H1 (cell line): ENCODE data around the gene RAB11A. TPM values are rescaled to one million over a fixed set of nuclear protein-coding genes. Genes with fewer than 3 reads are reported as not detected.

Experiments used
- CTCF ChIA-PET: fragments of 300-600 bp; sonication (Branson Sonifier 250); formaldehyde crosslinking; loops from one replicate; lab custom pipeline; 2021; ENCODE audit not compliant: partially characterized antibody; lab: Charles Lee
- POLR2A ChIA-PET: fragments of 300-600 bp; sonication (Branson Sonifier 250); formaldehyde crosslinking; loops from one replicate; lab custom pipeline; 2021; ENCODE audit warnings: inconsistent platforms; ENCODE audit not compliant: partially characterized antibody; lab: Charles Lee
- DNase-seq, 2 experiments: peaks; one replicate each; pipeline versions ENCODE4 v3.0.0 to v3.0.0-alpha.2; 2010 to 2022; ENCODE audit warnings: low spot score in 2 of 2, low read depth in 1 of 2, mixed read lengths in 1 of 2
- FAIRE-seq: peaks from 2 replicates; lab custom pipeline; 2011; peaks lifted over from hg19 to GRCh38; lab: Jason Lieb, UNC
- H2AFZ ChIP-seq: 2 replicates; pipeline ENCODE4 v1.8.1; 2012; ENCODE audit warnings: low read length, inconsistent platforms
- H2AK5ac ChIP-seq: 2 replicates; pipeline ENCODE4 v1.6.1; 2013; ENCODE audit warnings: low read depth, low read length
- H2BK120ac ChIP-seq: replicated peaks from 2 replicates; pipeline ENCODE3; 2013; ENCODE audit warnings: low read depth, low read length, inconsistent platforms
- H2BK12ac ChIP-seq: 2 replicates; pipeline ENCODE4 v1.6.1; 2013; ENCODE audit warnings: low read depth, low read length
- H2BK15ac ChIP-seq: 2 replicates; pipeline ENCODE4 v1.6.1; 2013; ENCODE audit warnings: low read length
- H2BK20ac ChIP-seq: 2 replicates; pipeline ENCODE4 v1.6.1; 2013; ENCODE audit warnings: low read length
- H2BK5ac ChIP-seq: 2 replicates; pipeline ENCODE4 v1.6.1; 2013; ENCODE audit warnings: low read depth, low read length
- H3K14ac ChIP-seq: 2 replicates; pipeline ENCODE4 v1.6.1; 2013; ENCODE audit warnings: inconsistent platforms; ENCODE audit not compliant: insufficient read length
- H3K18ac ChIP-seq: 2 replicates; pipeline ENCODE4 v1.6.1; 2013; ENCODE audit warnings: low read length; ENCODE audit errors: extremely low read depth
- H3K23ac ChIP-seq: 2 replicates; pipeline ENCODE4 v1.6.1; 2013; ENCODE audit warnings: inconsistent platforms; ENCODE audit not compliant: insufficient read length
- H3K23me2 ChIP-seq: 2 replicates; pipeline ENCODE4 v1.6.1; 2013; ENCODE audit warnings: low read depth, low read length
- H3K27ac ChIP-seq: 2 replicates; pipeline ENCODE4 v1.6.1; 2011; ENCODE audit warnings: low read depth, low read length, inconsistent platforms
- H3K27me3 ChIP-seq, 4 experiments: replicated peaks in 1 of 4; 1 replicate in 1 of 4; 2 replicates in 3 of 4; pipeline versions ENCODE4 v1.6.1 to v1.8.1; 2011 to 2013; ENCODE audit warnings: low read length in 3 of 4, mild to moderate bottlenecking in 3 of 4, inconsistent platforms in 2 of 4, mixed read lengths in 2 of 4, moderate library complexity in 1 of 4; ENCODE audit not compliant: control insufficient read depth in 3 of 4, insufficient read depth in 3 of 4; ENCODE audit errors: extremely low read depth in 1 of 4
- H3K36me3 ChIP-seq, 4 experiments: 2 replicates each; pipeline versions ENCODE4 v1.6.1 to v1.8.1; 2011 to 2013; ENCODE audit warnings: mild to moderate bottlenecking in 4 of 4, low read length in 3 of 4, moderate library complexity in 2 of 4, control low read depth in 1 of 4, inconsistent platforms in 1 of 4; ENCODE audit not compliant: insufficient read depth in 4 of 4, control insufficient read depth in 2 of 4
- H3K4ac ChIP-seq: replicated peaks from 2 replicates; pipeline ENCODE3; 2013; ENCODE audit warnings: low read length, low read depth, mixed read lengths, inconsistent platforms; ENCODE audit not compliant: insufficient read length
- H3K4me1 ChIP-seq, 4 experiments: replicated peaks in 1 of 4; 1 replicate in 1 of 4; 2 replicates in 3 of 4; pipeline versions ENCODE4 v1.6.1 to v1.8.1; 2011 to 2013; ENCODE audit warnings: low read length in 3 of 4, inconsistent platforms in 2 of 4, mixed read lengths in 1 of 4; ENCODE audit not compliant: insufficient read depth in 4 of 4, control insufficient read depth in 3 of 4
- H3K4me2 ChIP-seq, 2 experiments: 2 replicates each; pipeline versions ENCODE4 v1.6.1 to v1.8.1; 2011 to 2013; ENCODE audit warnings: low read depth in 2 of 2, low read length in 2 of 2, control low read depth in 1 of 2, inconsistent platforms in 1 of 2, mild to moderate bottlenecking in 1 of 2; ENCODE audit not compliant: insufficient read depth in 1 of 2
- H3K4me3 ChIP-seq, 4 experiments: fragments of 200-600, 300-600 bp in 1 of 4; sonication (generic), shearing (Covaris generic), sonication (Bioruptor Twin) in 1 of 4; 2 replicates each; pipeline versions ENCODE4 v1.5.1 to v1.8.1; 2011 to 2016; ENCODE audit warnings: low read length in 4 of 4, low read depth in 3 of 4, control low read depth in 2 of 4, inconsistent platforms in 2 of 4, mild to moderate bottlenecking in 2 of 4, mixed read lengths in 1 of 4, moderate library complexity in 1 of 4; ENCODE audit not compliant: insufficient read depth in 2 of 4; ENCODE audit errors: extremely low read depth in 1 of 4
- H3K56ac ChIP-seq: replicated peaks from 2 replicates; pipeline ENCODE3; 2013; ENCODE audit warnings: low read depth, mild to moderate bottlenecking, mixed read lengths, low read length, inconsistent platforms; ENCODE audit not compliant: insufficient read length
- H3K79me1 ChIP-seq: 2 replicates; pipeline ENCODE4 v1.6.1; 2013; ENCODE audit warnings: low read depth, low read length, control low read depth
- H3K79me2 ChIP-seq, 2 experiments: 2 replicates each; pipeline versions ENCODE4 v1.6.1 to v1.8.1; 2012 to 2013; ENCODE audit warnings: low read length in 2 of 2, mild to moderate bottlenecking in 2 of 2, inconsistent platforms in 1 of 2; ENCODE audit not compliant: insufficient read depth in 2 of 2, control insufficient read depth in 1 of 2
- H3K9ac ChIP-seq, 4 experiments: replicated peaks in 1 of 4; 1 replicate in 1 of 4; 2 replicates in 3 of 4; pipeline versions ENCODE4 v1.6.1 to v1.8.1; 2011 to 2013; ENCODE audit warnings: low read depth in 3 of 4, low read length in 3 of 4, control low read depth in 2 of 4, mild to moderate bottlenecking in 2 of 4, moderate library complexity in 2 of 4, inconsistent platforms in 1 of 4; ENCODE audit errors: extremely low read depth in 1 of 4
- H3K9me3 ChIP-seq, 2 experiments: 2 replicates each; pipeline versions ENCODE4 v1.6.1 to v1.8.1; 2012 to 2013; ENCODE audit warnings: mild to moderate bottlenecking in 2 of 2, moderate library complexity in 2 of 2, control low read depth in 1 of 2, inconsistent platforms in 1 of 2, low read depth in 1 of 2, low read length in 1 of 2, mixed read lengths in 1 of 2; ENCODE audit not compliant: insufficient read depth in 2 of 2
- H4K20me1 ChIP-seq, 2 experiments: replicated peaks in 1 of 2; 2 replicates each; pipeline versions ENCODE3 to v1.8.1; 2011 to 2013; ENCODE audit warnings: inconsistent platforms in 2 of 2, low read length in 2 of 2, mild to moderate bottlenecking in 1 of 2; ENCODE audit not compliant: insufficient read depth in 2 of 2, control insufficient read depth in 1 of 2
- H4K5ac ChIP-seq: 2 replicates; pipeline ENCODE4 v1.6.1; 2013; ENCODE audit warnings: low read length, low read depth, mixed read lengths, inconsistent platforms; ENCODE audit not compliant: insufficient read length
- H4K8ac ChIP-seq: 2 replicates; pipeline ENCODE4 v1.8.0; 2013; ENCODE audit warnings: mild to moderate bottlenecking, moderate library complexity, low read length, inconsistent platforms; ENCODE audit not compliant: insufficient read depth; ENCODE audit errors: extremely low read depth
- H4K91ac ChIP-seq: replicated peaks from 2 replicates; pipeline ENCODE3; 2013; ENCODE audit warnings: low read length, mixed read lengths, inconsistent platforms; ENCODE audit not compliant: insufficient read length
- BACH1 ChIP-seq: IDR thresholded peaks from 2 replicates; pipeline ENCODE4 v1.6.1; 2012; ENCODE audit warnings: low read length, improper control_type of control experiment
- BCL11A ChIP-seq, 2 experiments: IDR thresholded peaks; one replicate each; pipeline ENCODE4 v1.6.1; 2011; ENCODE audit warnings: low read depth in 2 of 2, low read length in 2 of 2, mild to moderate bottlenecking in 2 of 2
- EP300 ChIP-seq, 2 experiments: IDR thresholded peaks; 1 replicate in 1 of 2; 2 replicates in 1 of 2; pipeline ENCODE4 v1.6.1; 2011 to 2012; ENCODE audit warnings: low read depth in 2 of 2, low read length in 2 of 2, mild to moderate bottlenecking in 2 of 2, borderline replicate concordance in 1 of 2, inconsistent platforms in 1 of 2, moderate library complexity in 1 of 2
- NANOG ChIP-seq: IDR thresholded peaks from 2 replicates; pipeline ENCODE4 v1.6.1; 2011; ENCODE audit warnings: low read length, low read depth, mild to moderate bottlenecking, inconsistent platforms; ENCODE audit not compliant: insufficient read depth, poor library complexity, severe bottlenecking
- POLR2AphosphoS5 ChIP-seq: IDR thresholded peaks from 2 replicates; pipeline ENCODE4 v1.6.1; 2011; ENCODE audit warnings: low read depth, low read length
- SIX5 ChIP-seq: IDR thresholded peaks from 2 replicates; pipeline ENCODE4 v1.6.1; 2011; ENCODE audit warnings: mild to moderate bottlenecking, low read depth, low read length
- SP4 ChIP-seq: IDR thresholded peaks from 2 replicates; pipeline ENCODE4 v1.6.1; 2012; ENCODE audit warnings: low read length, inconsistent platforms
- TAF1 ChIP-seq: IDR thresholded peaks from 2 replicates; pipeline ENCODE4 v1.6.1; 2011; ENCODE audit warnings: mild to moderate bottlenecking, low read depth, low read length
- TBP ChIP-seq: IDR thresholded peaks from 2 replicates; pipeline ENCODE4 v1.6.1; 2011; ENCODE audit warnings: low read depth, low read length, improper control_type of control experiment
- TEAD4 ChIP-seq: IDR thresholded peaks from 2 replicates; pipeline ENCODE4 v1.6.1; 2012; ENCODE audit warnings: low read depth, low read length, inconsistent platforms, mixed read lengths
- YY1 ChIP-seq: IDR thresholded peaks from 2 replicates; pipeline ENCODE4 v1.6.1; 2011; ENCODE audit warnings: low read depth, mild to moderate bottlenecking, low read length
- WGBS, 2 experiments: shearing (Covaris generic) in 1 of 2; methylation state at CpG; one replicate each; pipeline versions ENCODE4 v1.1.6 to v1.1.7; 2013 to 2015; ENCODE audit warnings: low lambda C conversion rate in 2 of 2, mixed read lengths in 2 of 2, inconsistent platforms in 1 of 2, low coverage in 1 of 2, missing lambda C conversion rate in 1 of 2; ENCODE audit not compliant: insufficient replicate concordance in 2 of 2, insufficient coverage in 1 of 2, insufficient read length in 1 of 2; ENCODE audit errors: extremely low coverage in 1 of 2, missing lambda C conversion rate in 1 of 2; 5-methylcytosine and 5-hydroxymethylcytosine counted together
- polyA plus RNA-seq, 7 experiments: library from polyadenylated mRNA; depleted of rRNA in 3 of 7; stranded (reverse) in 5 of 7; unstranded in 2 of 7; fragments of >200 nt in 5 of 7; fragments of 200-250 nt in 2 of 7; gene quantifications; 1 replicate in 5 of 7; 2 replicates in 1 of 7; 4 replicates in 1 of 7; pipeline versions ENCODE4 v1.2.1 to v1.2.3, GENCODE V29; 2011 to 2013; ENCODE audit warnings: missing spikeins in 2 of 7, mixed read lengths in 2 of 7
- total RNA-seq: library from RNA; stranded (reverse); fragmentation: NEBNext Ultra II Directional; extraction: Animal tissue kit (Norgen Biotek cat#: 25700); gene quantifications from 2 replicates; pipeline ENCODE4 v1.2.1, GENCODE V29; 2021
- TF ChIP-seq, protein P1 (sequence below): IDR thresholded peaks from 2 replicates; pipeline ENCODE4 v1.6.1; 2011; ENCODE audit warnings: low read length, improper control_type of control experiment

RAB11A gene
- total and polyA plus RNA-seq, 2 of the 8 experiments (the other 6 are each of a cell fraction or from before 2014, with no cell fraction given), result 211 to 254 TPM

GRCh38 chr15:65893060-65893459, 23.8 kb downstream of the RAB11A start:
- no peaks in the 10 kb centered on the region; the same call in 1 of the 2 replicates for H3K79me1 ChIP-seq
- H2BK20ac ChIP-seq, result no peak overlapping the region
- 89% methylated on average over 5 of the region's 5 CpGs; no CpG with 5 or more reads in 1 of the 2 experiments for WGBS, 2 experiments
- no peaks in the 10 kb centered on the region for H3K27me3 ChIP-seq
- no peak overlapping the region for H3K18ac ChIP-seq
- H3K9ac ChIP-seq, result no peak overlapping the region
- H2BK5ac ChIP-seq, result no peak overlapping the region
- no peak overlapping the region for H3K4me2 ChIP-seq
- no peak overlapping the region for H2AFZ ChIP-seq
- no peak overlapping the region for H2BK120ac ChIP-seq
- H4K5ac ChIP-seq, result no peak overlapping the region
- DNase-seq, result no peak
- no peak overlapping the region for H3K4me3 ChIP-seq
- H4K8ac ChIP-seq, result no peak overlapping the region
- TF ChIP-seq, protein P1, sequence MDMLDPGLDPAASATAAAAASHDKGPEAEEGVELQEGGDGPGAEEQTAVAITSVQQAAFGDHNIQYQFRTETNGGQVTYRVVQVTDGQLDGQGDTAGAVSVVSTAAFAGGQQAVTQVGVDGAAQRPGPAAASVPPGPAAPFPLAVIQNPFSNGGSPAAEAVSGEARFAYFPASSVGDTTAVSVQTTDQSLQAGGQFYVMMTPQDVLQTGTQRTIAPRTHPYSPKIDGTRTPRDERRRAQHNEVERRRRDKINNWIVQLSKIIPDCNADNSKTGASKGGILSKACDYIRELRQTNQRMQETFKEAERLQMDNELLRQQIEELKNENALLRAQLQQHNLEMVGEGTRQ, result no peak
- TF ChIP-seq YY1, result no peak
- no peak for TF ChIP-seq NANOG
- TF ChIP-seq TBP, result no peak
- no peak for TF ChIP-seq TEAD4
- no peak for TF ChIP-seq EP300 (IDR thresholded peaks at IDR 0.05; ENCODE audit: borderline replicate concordance in 1 of 2, low read depth in 2 of 2, low read length in 2 of 2)
- TF ChIP-seq TAF1, result no peak
- TF ChIP-seq BCL11A (IDR thresholded peaks at IDR 0.05; ENCODE audit: low read depth in 2 of 2, low read length in 2 of 2), result no peak
- TF ChIP-seq POLR2AphosphoS5, result no peak
- no peak for TF ChIP-seq SIX5
- no peak for TF ChIP-seq BACH1
- no peak for TF ChIP-seq SP4
- TF ChIP-seq, all 59 proteins: peak for 0
- Histone ChIP-seq H3K4ac (no peak overlapping the region), H3K79me2 (no peaks in the 10 kb centered on the region), H4K91ac (no peak overlapping the region), H2BK15ac (no peak overlapping the region), H3K36me3 (peaks cover 0 to 22% (median 8%) of the 10 kb centered on the region in 4 experiments; a peak in 6 of 8 replicates), H3K9me3 (no peaks in the 10 kb centered on the region), H4K20me1 (peaks cover 2 to 9% of the 10 kb centered on the region in 2 experiments), H3K23ac (no peak overlapping the region), H3K23me2 (no peaks in the 10 kb centered on the region), H3K27ac (no peak overlapping the region), H2AK5ac (no peak overlapping the region), H3K56ac (no peak overlapping the region), H2BK12ac (no peak overlapping the region), H3K4me1 (no peaks in the 10 kb centered on the region), H3K14ac (no peak overlapping the region)
- FAIRE-seq, result no peak
- CTCF ChIA-PET, result interaction anchor here (0.7 to 0.8 kb wide), 2 partner anchors 9 to 37 kb away, joined by 3 read pairs; no protein-coding TSS in a partner anchor
- POLR2A ChIA-PET, result interaction anchor here (1.3 to 1.4 kb wide), 2 partner anchors 15 to 24 kb away, joined by 3 to 4 read pairs; partner anchors contain the start of gene RAB11A
